DMS79 treated with DMSO at 0.1 percent for 48 hours (cell line): ENCODE measurements around the gene ADSL.
A peak's percentile ranks its signal among the peaks of the same experiment; 100 is the strongest.
"Not testable (repeated sequence)": the region's sequence is repeated elsewhere in the genome, so short reads cannot be mapped to it uniquely, and the experiment has no call there.

Source experiments
- DNase-seq: peaks from one replicate; lab custom pipeline; 2025; lab: John Stamatoyannopoulos, UW

The ADSL gene

GRCh38 chr22:40368836-40369235 lies 22.5 kb downstream of the ADSL start:
- no peak for DNase-seq

- no peak for DNase-seq
Measured at GRCh38 chr22:40374567-40374966, 28.3 kb downstream of the ADSL start.

- DNase-seq: no peak
Measured at GRCh38 chr22:40376149-40376548, 29.8 kb downstream of the ADSL start.

GRCh38 chr22:40377931-40378330 lies 31.6 kb downstream of the ADSL start:
- DNase-seq: no peak

GRCh38 chr22:40378448-40378847 lies 32.1 kb downstream of the ADSL start:
- not testable (repeated sequence) for DNase-seq

- DNase-seq: no peak
Measured at GRCh38 chr22:40381461-40381860, 35.2 kb downstream of the ADSL start.

- no peak for DNase-seq
Measured at GRCh38 chr22:40383905-40384304, 37.6 kb downstream of the ADSL start.

- no peak for DNase-seq
Measured at GRCh38 chr22:40385036-40385782, 38.9 kb downstream of the ADSL start.

- no peak for DNase-seq
Measured at GRCh38 chr22:40387746-40388145, 41.4 kb downstream of the ADSL start.

- DNase-seq: no peak
Measured at GRCh38 chr22:40388231-40388630, 41.9 kb downstream of the ADSL start.

- DNase-seq: no peak
Measured at GRCh38 chr22:40391417-40391816, 45.1 kb downstream of the ADSL start.

GRCh38 chr22:40392618-40393017 lies 46.3 kb downstream of the ADSL start:
- no peak for DNase-seq

- no peak for DNase-seq
Measured at GRCh38 chr22:40394607-40395006, 48.3 kb downstream of the ADSL start.

GRCh38 chr22:40395607-40396006 lies 49.3 kb downstream of the ADSL start:
- no peak for DNase-seq

- DNase-seq: peak; percentile 52
Measured at GRCh38 chr22:40396882-40397281, 50.6 kb downstream of the ADSL start.

GRCh38 chr22:40397396-40397795 lies 51.1 kb downstream of the ADSL start:
- no peak for DNase-seq

- no peak for DNase-seq
Measured at GRCh38 chr22:40399621-40400020, 53.3 kb downstream of the ADSL start.

- DNase-seq: no peak
Measured at GRCh38 chr22:40400159-40400558, 53.9 kb downstream of the ADSL start.

GRCh38 chr22:40401532-40401931 lies 55.2 kb downstream of the ADSL start:
- no peak for DNase-seq

- no peak for DNase-seq
Measured at GRCh38 chr22:40401981-40402406, 55.7 kb downstream of the ADSL start.

- no peak for DNase-seq
Measured at GRCh38 chr22:40403141-40403540, 56.8 kb downstream of the ADSL start.

- no peak for DNase-seq
Measured at GRCh38 chr22:40403651-40404050, 57.4 kb downstream of the ADSL start.

GRCh38 chr22:40404251-40405177 lies 58.2 kb downstream of the ADSL start:
- no peak for DNase-seq
